ENCODE results near the gene ZNF500.
"Not testable (repeated sequence)": the region's sequence is repeated elsewhere in the genome, so short reads cannot be mapped to it uniquely, and the experiment has no call there.

Gene ZNF500

GRCh38 chr16:4796982-4797804 lies 30.2 kb upstream of the ZNF500 start:
- DNase-seq (ENCODE audit: low read depth in 2 of 2) = no peak

- no peak for DNase-seq (ENCODE audit: low read depth in 2 of 2)
Measured at GRCh38 chr16:4795828-4796572, 29.0 kb upstream of the ZNF500 start.

DNA sequence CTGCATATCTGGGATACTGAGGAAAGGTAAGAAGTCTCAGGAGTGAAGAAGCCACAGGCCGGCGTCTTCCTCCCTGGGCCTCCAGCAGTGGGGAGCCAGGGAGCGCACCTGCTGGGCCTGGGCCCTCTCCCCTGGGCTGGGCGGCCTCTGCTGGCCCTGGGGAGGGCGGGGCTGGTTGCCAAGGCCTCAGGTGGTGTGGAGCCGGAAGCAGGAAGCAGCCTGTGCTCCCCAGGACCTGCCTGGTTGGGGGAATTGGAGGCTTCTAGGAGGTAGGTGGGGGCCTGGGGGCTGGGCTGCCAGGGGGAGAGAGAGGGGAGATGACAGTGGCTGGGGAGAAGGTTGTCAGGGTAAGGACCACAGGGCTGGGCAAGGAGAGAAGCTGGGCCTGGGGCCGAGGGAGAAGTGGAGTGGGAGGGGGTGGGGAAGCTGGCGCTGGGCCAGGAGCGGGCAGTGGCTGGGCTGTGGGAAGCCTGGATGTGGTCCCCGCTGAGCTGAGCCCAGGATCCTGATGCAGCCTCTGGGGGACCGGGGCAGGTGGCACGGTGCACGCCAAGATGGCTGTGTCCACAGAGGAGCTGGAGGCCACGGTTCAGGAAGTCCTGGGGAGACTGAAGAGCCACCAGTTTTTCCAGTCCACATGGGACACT lies 28.3 kb upstream of the ZNF500 start, which contains the start of gene SMIM22:
Gene SMIM22 (plus strand): TSS at position 189 of the 647 bp plus-strand sequence. CDS start 366 bp downstream, at position 555.
- DNase-seq (ENCODE audit: low read depth in 2 of 2) = no peak

DNA sequence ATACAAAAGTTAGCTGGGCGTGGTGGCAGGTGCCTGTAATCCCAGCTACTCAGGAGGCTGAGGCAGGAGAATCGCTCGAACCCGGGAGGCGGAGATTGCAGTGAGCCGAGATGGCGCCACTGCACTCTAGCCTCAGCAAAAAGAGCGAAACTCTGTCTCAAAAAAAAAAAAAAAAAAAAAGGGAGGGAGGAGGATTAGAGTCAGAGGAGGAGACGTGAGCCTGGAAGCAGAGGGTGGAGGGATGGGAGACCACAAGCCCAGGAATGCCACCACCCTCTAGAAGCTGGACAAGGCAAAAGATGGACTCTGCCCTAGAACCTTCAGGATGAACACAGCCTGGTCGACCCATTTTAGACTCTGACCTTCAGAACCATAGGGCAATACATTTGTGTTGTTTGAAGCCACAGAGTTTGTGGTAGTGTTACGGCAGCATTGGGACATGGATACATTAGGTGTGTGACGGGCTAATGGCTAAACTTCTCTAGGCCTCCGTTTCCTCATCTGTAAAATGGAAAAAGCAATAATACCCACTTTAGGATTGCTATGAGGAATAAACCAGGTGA lies 26.1 kb upstream of the ZNF500 start:
- no peak for DNase-seq (ENCODE audit: low read depth in 2 of 2)

GRCh38 chr16:4790871-4791270 lies 23.9 kb upstream of the ZNF500 start:
- DNase-seq (ENCODE audit: low read depth in 2 of 2) = no peak

GRCh38 chr16:4790261-4790660 lies 23.3 kb upstream of the ZNF500 start:
- no peak for DNase-seq (ENCODE audit: low read depth in 2 of 2)

DNA sequence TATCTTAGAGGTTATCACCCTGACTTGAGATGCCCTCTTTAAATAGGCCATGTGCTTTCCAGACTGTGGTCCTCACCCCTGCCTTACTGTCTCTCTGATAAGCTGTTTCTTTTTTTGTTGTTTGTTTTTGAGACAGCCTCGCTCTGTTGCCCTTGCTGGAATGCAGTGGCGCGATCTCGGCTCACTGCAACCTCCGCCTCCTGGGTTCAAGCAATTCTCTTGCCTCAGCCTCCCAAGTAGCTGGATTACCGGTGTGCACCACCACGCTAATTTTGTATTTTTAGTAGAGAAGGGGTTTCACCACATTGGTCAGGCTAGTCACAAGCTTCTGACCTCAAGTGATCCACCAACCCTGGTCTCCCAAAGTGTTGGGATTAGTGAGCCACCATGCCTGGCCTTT lies 21.9 kb upstream of the ZNF500 start:
- DNase-seq (ENCODE audit: low read depth in 2 of 2) = no peak

GRCh38 chr16:4788489-4788889 lies 21.5 kb upstream of the ZNF500 start:
- no peak for DNase-seq (ENCODE audit: low read depth in 2 of 2)

GRCh38 chr16:4787627-4788482 lies 20.9 kb upstream of the ZNF500 start, which contains the start of gene SEPTIN12:
Gene SEPTIN12, minus strand, starts transcription at chr16:4788345. Its CDS starts 700 bp downstream, at chr16:4787645.
- DNase-seq (ENCODE audit: low read depth in 2 of 2) = no peak

GRCh38 chr16:4787068-4787467 lies 20.1 kb upstream of the ZNF500 start:
- no peak for DNase-seq (ENCODE audit: low read depth in 2 of 2)

DNA sequence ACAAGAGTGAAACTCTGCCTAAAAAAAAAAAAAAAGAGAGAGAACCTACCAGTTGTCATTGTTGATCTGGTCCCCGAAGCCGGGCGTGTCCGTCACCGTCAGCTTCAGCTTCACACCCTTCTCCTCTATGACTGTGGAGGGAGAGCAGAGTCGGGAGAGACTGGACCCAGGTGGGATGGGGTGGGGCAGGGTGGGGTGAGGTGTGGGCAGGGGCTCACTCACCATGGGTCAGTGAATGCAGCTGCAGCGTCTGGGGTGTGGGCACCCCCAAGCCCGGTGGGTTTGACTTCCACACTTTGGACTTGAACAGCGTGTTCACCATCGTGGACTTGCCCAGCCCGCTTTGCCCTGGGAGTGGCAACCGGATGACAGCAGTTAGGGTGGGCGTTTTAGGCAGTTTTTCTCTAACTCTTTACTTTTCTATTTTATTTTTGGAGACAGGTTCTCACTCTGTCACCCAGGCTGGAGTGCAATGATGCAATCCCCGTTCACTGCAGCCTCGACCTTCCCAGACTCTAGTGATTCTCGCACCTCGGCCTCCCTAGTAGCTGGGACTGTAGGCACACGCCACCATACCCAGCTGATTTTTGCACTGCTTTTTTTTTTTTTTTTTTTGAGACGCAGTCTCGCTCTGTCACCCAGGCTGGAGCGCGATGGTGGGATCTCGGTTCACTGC lies 18.9 kb upstream of the ZNF500 start:
- no peak for DNase-seq (ENCODE audit: low read depth in 2 of 2)

DNA sequence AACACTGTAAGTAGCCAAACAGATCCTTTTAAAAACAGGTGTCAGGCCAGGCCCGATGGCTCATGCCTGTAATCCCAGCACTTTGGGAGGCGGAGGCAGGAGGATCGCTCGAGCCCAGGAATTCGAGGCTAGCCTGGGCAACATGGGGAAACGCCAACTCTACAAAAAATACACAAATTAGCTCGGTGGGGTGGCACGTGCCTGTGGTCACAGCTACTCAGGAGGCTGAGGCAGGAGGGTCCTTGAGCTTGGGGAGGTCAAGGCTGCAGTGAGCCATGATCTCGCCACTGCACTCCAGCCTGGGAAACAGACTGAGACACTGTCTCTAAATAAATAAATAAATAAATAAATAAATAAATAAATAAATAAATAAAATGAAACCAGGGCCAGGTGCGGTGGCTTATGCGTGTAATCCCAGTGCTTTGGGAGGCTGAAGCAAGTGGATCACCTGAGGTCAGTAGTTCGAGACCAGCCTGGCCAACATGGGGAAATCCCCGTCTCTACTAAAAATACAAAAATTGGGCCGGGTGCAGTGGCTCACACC lies 17.6 kb upstream of the ZNF500 start:
- DNase-seq (ENCODE audit: low read depth in 2 of 2) = not testable (repeated sequence)

DNA sequence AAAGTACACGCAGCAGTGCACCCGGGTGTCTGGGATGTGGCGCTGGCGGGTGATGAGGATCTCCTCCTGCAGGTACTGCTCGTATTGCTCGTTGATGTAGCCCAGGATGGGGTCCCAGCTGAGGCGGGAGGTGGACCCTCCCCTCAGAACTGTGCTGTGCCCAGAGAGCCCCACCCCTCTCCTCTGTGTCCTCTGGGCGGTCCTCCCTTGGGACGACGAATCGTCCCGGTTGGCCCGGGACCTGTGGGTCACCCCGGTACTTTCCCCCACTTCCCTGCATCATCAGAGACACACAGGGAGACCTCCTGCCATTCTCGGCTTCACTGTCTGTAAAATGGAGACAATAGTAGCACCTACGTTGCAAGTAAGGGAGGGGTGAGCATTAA lies 17.0 kb upstream of the ZNF500 start:
- no peak for DNase-seq (ENCODE audit: low read depth in 2 of 2)

- DNase-seq (ENCODE audit: low read depth in 2 of 2) = no peak
Measured at GRCh38 chr16:4783251-4783950, 16.4 kb upstream of the ZNF500 start.

DNA sequence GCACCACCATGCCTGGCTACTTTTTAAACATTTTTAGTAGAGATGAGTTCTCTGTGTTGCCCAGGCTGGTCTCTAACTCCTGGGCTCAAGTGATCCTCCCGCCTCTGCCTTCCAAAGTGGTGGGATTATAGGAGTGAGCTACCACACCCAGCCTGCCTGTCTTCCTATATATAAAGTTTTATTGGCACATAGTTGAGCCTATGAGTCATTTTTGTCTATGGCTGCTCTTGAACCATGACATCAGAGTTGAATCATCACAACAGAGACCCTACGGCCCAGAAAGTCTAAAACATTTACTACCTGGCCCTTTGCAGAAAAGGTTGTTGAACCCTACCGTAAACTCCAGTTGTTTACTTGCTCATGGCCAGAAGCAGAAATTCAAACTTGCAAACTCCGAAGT lies 13.3 kb upstream of the ZNF500 start:
- no peak for DNase-seq (ENCODE audit: low read depth in 2 of 2)

DNA sequence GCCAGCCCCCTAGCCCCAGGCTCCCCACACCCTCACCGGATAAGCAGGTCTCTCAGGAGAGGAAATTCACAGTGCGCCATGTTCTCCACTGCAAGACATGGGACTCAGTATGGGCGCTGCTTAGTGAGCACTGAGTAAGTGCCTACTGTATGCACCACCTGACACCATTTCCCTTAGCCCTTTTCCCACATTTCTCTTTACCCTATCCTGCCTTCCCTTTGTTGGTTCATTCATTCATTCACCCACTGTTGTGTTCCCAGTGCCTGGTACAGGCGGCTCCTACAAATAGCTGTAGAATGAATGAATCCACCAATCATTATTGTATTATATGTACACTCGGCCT lies 11.1 kb upstream of the ZNF500 start:
- no peak for DNase-seq (ENCODE audit: low read depth in 2 of 2)

- no peak for DNase-seq (ENCODE audit: low read depth in 2 of 2)
Measured at GRCh38 chr16:4777339-4778049, 10.5 kb upstream of the ZNF500 start.

DNA sequence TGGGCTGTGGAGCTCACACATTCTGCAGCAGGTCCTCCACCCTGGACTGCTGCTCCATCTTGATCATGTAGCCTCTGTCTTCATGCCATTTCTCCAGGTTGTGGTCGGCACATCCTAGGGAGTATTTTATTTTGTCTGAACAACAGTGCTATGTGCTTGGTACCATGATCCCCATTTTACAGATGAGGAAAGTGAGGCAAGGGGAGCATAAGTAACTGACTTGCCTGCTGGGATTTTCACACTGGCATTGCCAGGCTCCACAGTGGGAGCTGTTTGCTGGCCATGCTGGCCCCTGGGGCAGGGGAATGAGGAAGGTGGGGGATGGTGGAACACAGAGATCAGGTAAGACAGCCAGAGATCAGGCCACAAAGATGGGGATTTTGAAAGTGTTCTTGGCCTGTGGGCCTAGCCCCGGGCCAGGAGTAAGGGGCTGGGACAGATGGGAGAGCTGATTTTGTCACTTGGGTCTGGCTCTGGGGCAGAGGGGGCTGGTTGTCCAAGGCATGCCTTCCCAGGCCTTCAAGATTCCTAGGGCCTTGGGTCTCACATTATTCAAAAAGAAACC lies 9.3 kb upstream of the ZNF500 start:
- no peak for DNase-seq (ENCODE audit: low read depth in 2 of 2)

GRCh38 chr16:4775005-4775404 lies 8.0 kb upstream of the ZNF500 start:
- no peak for DNase-seq (ENCODE audit: low read depth in 2 of 2)

Measured in fibroblast of skin of left biceps (primary cell).